Hippocampal formation (tissue), 2 donors: Measurements from ENCODE around the gene TSPO2.

ENCODE experiments used
- DNase-seq, 2 donors: peaks; one replicate each; lab custom pipeline; 2025; lab: John Stamatoyannopoulos, UW

TSPO2 gene

DNA sequence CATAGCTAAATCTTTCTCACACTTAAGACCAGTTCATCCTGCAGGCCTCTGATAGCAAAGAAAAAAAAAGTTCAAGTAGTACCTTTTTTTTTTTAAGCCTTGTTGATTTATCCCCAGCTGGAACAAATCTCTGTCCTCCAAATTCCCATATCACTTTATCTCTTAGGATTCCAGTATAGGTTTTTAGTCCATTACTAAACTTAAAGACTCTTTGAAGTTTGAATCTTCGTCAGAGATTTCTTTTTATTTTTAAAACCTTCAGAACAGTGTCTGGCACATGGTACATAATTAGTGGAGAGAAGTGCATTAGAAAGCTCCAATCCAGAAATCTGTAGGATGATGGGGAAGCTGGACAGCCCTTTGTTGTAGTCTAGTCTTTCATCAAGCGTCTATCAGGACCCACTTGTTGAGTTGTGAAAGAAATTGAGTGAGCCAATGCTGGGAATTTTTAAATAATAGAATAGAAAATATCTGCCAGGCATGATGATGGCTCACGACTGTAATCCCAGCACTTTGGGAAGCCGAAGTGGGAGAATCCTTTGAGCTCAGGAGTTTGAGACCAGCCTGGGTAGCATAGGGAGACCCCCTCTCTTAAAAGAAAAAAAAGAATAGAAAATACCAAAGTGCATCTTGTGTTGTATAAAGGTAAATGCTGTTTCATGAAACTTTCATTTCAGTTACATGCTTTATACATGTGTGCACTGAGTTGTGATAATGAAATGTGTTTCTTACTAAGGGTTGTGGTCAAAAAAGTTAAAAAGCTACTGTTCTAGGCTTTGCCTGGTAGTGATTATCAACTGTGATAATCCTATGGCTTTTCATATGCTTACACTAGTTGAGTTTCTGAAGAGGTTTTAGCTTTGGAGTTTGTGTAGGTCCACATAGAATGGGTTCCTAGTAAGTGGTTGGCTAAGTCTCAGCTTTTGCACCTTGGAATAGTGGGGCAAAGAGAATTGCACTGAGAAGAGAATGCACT, 33.7 kb downstream of the TSPO2 start:
- no peak for DNase-seq

GRCh38 chr6:41077536-41077935, 35.3 kb downstream of the TSPO2 start:
- no peak for DNase-seq

DNA sequence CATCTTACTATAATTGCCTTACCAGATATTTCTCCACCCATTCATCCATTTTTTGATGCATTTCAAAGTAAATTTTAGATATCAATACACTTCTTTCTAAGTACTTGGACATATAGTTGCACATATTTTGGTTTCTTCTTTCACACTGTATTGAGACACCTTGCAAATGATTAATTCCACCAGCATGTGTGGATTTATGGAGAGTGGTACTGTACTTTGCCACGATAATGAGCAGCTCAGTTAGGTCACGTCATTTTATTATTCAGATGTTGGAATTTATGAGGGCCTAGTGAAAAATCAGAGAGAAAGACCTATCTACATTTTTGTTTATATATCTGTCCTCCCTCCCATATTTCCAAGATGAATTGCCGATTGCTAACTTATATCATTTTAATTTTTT, 35.8 kb downstream of the TSPO2 start:
- no peak for DNase-seq

GRCh38 chr6:41079080-41079479, 36.8 kb downstream of the TSPO2 start:
- DNase-seq: no peak

DNA sequence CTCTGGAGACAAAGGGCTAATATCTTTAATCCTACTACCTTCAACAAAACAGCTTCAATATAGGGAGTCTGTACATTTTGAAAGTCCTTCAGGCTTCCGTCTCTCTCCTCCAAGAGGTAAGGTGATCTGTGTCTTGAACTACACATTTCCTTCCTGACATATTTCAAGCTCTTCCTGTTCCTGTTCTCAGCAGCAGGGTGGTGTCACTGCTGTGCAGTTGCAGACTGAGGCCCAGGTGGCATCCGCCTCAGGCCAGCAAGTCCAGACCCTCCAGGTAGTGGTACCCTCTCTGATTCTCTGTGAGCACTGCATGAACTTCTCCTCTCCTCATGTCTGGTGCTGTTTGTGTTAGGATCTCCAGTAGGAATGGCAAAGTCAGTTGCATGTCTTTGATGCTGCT, 38.4 kb downstream of the TSPO2 start:
- no peak for DNase-seq

DNA sequence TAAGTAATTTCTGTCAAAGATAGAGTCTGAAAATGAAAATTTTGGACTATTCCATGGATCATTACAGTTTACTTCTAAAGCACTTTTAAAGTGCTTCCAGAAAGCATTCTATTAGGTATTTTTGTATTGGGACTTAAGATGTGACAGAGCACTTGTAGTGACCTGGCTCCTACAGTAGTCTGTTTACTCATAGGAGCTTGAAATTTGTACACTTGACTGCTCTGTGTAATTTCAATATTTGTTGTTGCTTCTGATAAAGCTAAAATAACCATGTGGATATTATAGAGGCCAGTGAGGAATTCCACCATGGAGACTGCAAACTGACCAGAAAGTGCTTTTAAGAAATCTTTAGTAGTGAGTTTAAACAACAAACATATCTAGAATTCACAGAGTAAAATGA, 40.8 kb downstream of the TSPO2 start:
- no peak for DNase-seq

DNA sequence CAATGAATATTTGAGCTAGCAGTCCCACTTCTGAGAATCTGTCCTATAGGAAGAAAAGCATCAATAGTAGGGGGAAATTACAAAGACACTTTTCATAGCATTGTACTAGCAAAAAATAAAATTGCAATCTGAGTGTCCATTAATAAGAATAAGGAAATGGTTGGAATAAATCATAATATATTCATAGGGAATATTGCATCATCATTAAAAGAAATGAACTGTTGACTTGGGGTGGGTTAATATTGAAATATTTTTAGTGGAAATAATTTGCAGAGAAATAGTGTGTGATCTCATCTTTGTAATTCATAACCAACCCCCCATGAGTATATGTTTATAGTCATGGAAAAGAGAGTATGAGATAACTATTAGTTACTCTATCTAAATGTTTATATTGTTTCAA, 42.9 kb downstream of the TSPO2 start:
- no peak for DNase-seq

DNA sequence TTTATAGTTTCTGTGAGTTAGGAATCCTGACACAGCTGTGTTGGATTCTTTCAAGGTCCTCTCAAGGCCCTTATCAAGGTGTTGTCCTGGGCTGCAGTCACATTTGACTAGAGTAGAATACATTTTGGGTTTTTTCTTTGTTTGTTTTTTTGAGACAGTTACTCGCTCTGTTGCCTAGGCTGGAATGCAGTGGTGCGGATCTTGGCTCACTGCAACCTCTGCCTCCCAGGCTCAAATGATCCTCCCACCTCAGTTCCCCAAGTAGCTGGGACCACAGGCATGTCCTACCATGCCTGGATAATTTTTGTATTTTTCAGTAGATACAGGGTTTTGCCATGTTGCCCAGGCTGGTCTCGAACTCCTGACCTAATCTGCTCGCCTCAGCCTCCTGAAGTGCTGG, 46.2 kb downstream of the TSPO2 start:
- no peak for DNase-seq

- no peak for DNase-seq
Observed at GRCh38 chr6:41090841-41091761, 48.8 kb downstream of the TSPO2 start.

DNA sequence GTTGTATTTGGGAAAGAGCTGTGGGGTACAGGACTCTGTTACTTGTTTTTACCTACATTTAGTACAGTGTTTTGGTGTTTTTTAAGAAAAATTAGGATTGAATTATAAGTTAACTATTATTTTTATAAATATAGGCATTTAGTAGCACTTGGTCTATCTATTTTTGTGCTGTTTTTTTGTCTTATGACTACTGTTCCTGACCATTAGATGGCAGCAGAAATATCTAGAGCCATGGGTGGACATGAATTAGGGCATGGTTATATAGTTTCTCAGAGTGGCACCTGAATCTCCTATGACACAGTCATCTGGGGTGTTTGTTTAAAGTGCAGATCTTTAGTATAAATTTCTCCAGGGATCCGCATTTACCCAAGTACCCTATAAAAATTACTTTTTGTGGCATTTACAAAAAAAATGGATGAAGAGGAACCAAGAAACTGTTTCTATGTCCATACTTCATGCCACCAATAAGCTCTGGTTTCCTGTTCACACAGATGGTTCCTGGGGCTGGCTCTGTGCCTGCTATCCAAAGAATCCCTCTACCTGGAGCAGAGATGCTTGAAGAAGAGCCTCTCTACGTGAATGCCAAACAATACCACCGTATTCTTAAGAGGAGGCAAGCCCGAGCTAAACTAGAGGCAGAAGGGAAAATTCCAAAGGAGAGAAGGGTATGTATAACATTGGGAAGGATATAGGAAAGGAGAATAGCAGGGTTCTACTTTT, 50.3 kb downstream of the TSPO2 start:
- peak in 1 of 2 donors; percentile 20 for DNase-seq

DNA sequence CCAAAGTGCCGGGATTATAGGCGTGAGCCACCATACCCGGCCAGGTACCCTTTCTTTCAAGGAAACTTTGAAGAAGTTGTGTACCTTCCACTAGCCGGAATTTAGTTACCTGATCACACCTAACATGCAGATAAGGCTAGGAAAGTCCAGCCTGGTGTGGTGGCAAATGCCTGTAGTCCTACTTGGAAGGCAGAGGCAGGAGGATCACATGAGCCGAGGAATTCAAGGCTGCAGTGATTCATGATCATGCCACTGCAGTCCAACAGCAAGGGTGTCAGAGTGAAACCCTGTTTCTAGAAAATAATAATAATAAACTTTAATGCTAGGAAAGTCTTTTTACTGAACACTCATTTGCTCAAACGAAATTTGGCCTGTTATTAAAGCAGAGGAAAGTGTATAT, 51.5 kb downstream of the TSPO2 start:
- no peak for DNase-seq
